ENCODE results near the gene CYP2F1.
"Not testable (repeated sequence)": the region's sequence is repeated elsewhere in the genome, so short reads cannot be mapped to it uniquely, and the experiment has no call there.

Gene CYP2F1, protein sequence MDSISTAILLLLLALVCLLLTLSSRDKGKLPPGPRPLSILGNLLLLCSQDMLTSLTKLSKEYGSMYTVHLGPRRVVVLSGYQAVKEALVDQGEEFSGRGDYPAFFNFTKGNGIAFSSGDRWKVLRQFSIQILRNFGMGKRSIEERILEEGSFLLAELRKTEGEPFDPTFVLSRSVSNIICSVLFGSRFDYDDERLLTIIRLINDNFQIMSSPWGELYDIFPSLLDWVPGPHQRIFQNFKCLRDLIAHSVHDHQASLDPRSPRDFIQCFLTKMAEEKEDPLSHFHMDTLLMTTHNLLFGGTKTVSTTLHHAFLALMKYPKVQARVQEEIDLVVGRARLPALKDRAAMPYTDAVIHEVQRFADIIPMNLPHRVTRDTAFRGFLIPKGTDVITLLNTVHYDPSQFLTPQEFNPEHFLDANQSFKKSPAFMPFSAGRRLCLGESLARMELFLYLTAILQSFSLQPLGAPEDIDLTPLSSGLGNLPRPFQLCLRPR

DNA sequence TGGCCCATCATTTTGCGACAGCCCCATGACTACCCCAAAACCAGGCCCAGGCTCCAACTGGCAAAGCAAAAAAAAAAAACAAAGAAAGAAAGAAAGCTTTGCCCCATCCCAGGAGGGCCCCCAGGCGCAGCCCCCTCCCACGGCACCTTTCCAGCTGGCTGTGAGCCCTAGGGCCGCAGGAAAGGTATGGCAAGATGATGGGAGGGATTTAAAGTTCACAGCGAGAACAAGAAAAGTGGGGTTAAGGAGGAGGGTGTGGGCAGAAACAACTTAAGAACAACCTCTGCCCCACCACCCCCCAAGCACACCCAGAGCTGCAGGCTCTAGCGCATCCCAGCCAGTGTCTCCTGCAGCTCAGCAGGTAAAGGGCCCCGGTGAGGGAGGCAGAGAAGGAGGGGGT lies at the start of gene CYP2F1:
TSS of gene CYP2F1 (plus strand) at position 301 of the 400 bp plus-strand sequence. CDS start 1,757 bp downstream, outside the sequence.
- DNase-seq = no peak

DNA sequence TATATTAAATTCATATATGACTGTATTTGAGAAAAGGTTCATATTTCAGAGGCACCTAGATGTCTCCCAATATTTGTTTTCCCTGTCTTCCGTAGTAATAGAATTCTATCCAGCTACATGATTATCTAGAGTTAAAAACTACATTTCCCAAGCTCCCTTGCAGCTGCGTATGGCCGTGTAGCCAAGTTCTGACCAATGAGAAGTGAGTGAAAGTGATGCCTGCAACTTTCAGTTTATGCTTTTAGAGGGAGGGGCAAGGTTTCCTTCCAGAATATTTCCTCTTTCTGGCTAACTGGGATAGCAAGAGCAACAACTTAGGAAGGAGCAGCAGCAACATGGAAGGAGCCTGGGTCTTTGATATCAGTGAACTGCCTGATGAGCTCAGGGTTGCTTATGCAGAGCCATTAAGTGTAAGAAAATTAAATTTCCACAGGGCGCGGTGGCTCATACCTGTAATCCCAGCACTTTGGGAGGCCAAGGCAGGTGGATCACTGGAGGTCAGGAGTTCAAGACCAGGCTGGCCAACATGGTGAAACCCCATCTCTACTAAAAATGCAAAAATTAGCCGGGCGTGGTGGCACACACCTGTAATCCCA lies 49.2 kb upstream of the CYP2F1 start:
- no peak for DNase-seq

DNA sequence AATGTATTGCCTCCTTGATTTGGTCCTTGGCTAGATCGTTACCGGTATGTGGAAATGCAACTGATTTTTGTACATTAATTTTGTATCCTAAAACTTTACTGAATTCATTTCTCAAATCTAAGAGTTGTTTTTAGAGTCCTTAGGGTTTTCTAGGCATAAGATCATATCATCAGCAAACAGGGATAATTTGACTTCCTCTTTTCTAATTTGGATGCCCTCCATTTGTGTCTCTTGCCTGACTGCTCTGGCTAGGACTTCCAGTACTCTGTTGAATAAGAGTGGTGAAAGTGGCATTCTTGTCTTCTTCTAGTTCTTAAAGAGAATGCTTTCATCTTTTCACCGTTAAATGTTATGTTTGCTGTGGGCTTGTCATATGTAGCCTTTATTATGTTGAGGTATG lies 37.9 kb upstream of the CYP2F1 start:
- no peak for DNase-seq

DNA sequence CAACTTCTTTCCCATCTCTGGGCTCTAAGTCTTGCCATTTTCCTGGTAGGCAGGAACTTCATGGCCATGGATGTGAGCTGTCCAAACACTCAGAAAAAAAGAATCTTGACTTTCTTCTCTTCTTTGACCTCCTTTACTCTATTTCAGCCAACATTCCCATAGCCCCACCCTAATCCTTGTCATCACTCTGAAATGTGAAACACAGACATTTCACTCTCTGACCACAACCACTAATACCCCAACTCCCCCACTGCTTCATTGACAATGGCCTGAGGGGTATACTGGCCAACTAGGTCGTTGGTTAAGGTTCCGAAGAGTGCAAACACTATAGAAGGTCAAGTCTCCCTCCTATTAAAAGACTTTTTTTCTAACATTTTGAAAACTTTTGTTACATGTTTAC lies 30.7 kb upstream of the CYP2F1 start:
- no peak for DNase-seq

DNA sequence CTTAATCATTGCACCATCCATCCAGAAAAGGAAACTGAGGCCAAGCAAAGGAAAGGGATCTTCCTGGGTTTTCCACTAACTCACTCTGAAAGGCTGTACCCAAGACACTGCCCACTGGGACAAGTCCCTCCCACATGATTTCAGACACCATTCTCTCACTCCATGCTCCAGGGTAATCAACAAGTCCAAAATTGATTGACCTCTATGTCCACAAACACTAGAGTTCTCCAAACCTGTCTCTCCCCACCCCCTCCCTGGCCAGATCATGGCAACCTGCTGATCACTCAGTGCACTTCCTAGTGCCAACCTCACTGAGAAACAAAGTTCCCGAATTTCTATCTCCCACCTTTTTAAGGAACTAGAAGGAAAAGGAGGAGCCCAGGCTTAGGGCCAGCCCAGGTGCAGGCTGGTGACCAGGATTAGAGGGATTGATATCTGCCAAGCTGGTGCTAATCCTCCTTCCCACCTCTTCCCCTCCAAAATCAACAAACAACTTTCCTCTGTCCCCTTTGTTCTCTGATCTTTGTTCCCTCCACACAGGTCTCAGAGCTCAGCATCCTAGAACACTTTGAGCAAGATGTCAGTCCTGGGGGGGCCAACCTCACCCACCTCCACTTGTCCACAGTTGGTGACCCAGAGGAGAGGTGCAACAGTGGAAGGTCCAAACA lies 28.4 kb upstream of the CYP2F1 start:
- no peak for DNase-seq

DNA sequence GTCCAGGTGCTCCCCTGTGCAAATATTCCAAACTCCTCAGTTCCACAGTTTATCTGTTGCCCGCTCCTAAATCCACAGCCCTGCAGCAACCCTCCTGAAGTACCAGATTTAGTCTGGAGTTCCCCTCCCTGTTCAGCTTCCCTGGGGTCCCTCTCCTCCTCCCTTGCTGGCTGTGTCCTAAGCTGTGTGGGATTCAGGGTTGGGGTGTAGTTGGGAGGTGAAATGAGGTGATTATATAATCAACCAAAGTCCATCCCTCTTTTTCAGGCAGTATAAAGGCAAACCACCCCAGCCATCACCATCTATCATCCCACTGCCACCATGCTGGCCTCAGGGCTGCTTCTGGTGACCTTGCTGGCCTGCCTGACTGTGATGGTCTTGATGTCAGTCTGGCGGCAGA lies 26.1 kb upstream of the CYP2F1 start, which contains the start of gene CYP2A13:
TSS of gene CYP2A13 (plus strand) at position 301 of the 400 bp plus-strand sequence. CDS start at position 322, 21 bp downstream.
- no peak for DNase-seq

DNA sequence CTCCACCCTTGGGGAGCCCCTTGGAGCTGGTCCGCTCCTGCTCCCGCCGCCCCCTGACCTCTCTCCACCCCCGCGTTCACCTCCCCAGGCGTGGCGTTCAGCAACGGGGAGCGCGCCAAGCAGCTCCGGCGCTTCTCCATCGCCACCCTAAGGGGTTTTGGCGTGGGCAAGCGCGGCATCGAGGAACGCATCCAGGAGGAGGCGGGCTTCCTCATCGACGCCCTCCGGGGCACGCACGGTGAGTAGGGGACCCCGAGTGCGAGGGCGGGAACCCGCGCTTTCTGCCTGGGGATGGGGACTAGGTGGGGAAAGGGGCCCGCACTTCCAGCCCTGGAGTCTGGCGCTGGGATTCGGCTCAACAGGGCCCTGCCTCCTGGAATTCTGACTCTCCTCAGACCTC lies 24.3 kb upstream of the CYP2F1 start:
- no peak for DNase-seq

DNA sequence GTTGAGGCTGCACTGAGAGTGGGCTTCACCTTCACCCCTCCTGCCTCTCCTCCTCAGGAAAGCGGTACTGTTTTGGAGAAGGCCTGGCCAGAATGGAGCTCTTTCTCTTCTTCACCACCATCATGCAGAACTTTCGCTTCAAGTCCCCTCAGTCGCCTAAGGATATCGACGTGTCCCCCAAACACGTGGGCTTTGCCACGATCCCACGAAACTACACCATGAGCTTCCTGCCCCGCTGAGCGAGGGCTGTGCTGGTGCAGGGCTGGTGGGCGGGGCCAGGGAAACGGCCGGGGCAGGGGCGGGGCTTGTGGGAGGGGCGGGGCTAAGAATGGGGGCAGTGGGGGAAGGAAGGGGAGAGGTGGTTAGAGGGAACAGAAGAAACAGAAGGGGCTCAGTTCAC lies 18.5 kb upstream of the CYP2F1 start:
- no peak for DNase-seq

DNA sequence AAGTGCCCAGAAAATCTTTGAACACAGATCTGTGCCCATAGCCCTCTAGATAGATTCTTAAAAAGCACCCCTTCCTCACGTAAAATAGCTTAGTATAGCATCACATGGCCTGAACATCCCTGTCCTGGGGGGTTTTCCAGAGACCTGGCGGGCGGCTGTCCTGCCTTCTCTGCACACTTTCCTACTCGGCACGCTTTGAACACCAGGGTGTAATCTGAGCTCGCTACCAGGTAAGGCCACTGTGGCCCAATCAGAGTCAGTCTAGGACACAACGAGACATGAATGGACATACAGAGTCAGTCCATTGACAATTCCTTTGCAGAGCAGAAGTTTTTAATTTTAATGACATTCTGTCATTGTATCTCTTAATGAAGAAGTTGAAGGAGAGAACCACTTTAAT lies 17.9 kb upstream of the CYP2F1 start:
- no peak for DNase-seq

DNA sequence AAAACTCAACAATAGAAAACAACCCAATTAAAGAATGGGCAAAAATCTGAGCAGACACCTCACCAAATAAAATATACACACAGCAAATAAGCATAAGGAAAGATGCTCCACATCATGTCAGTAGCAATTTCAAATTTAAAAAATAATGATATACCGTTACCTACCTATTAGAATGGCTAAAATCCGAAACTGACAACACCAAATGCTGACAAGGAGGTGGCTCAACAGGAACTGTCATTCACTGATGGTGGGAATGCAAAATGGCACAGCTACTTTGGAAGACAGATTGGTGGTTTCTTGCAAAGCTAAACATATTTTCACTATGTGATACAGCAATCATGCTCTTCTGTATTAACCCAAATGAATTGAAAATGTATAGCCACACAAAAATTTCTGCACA lies 16.9 kb upstream of the CYP2F1 start:
- no peak for DNase-seq

DNA sequence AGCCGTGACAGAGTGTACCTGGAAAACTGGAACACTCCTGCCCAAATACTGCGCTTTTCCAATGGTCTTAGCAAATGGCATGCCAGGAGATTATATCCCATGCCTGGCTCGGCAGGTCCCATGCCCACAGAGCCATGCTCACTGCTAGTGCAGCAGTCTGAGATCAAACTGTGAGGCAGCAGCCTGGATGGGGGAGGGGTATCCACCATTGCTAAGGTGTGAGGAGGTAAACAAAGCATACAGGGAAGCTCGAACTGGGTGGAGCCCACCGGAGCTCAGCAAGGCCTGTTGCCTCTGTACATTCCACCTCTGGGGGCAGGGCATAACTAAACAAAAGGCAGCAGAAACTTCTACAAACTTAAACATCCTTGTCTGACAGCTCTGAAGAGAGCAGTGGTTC lies 15.5 kb upstream of the CYP2F1 start:
- DNase-seq = no peak

DNA sequence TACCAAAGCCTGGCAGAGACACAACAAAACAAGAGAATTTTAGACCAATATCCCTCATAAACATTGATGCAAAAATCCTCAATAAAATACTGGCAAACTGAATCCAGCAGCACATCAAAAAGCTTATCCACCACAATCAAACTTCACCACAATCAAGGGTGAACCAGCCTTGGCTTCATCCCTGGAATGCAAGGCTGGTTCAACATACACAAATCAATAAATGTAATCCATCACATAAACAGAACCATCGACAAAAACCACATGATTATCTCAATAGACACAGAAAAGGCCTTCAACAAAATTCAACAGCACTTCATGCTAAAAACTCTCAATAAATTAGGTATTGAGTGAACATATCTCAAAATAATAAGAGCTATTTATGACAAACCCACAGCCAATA lies 12.0 kb upstream of the CYP2F1 start:
- DNase-seq = not testable (repeated sequence)

DNA sequence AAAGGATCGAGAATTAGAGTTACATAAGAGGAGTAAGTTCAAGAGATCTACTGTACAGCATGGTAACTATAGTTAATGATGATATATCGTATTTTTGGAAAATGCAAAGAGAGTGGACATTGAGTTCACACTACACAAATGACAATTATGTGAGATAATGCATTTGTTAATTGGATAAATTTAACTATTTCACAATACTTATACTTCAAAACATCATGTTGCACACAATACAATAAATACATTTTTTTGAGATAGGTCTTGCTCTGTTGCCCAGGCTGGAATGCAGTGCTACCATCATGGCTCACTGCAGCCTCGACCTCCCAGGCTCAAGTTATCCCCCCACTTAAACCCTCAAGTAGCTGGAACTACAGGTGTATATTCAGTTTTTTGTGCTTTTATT lies 8.1 kb upstream of the CYP2F1 start:
- no peak for DNase-seq

DNA sequence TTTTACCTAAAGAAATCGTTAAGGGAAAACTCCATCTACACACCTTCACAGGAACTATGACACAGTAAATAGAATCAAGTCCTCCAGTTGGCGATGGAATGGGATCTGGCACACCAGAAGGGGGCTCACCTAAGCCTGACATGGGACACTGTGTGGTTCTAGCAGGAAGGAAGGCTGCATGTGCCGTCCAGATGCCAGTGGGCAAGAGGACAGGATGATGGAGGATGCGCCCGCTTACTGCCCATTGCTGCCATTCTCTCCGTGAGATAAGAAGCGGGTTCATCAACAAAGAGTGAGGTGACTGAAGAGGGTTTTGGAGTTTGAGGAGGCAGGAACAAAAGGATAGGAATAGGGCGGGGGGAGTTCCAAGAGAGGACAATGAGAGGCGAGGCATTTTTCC lies 2.9 kb upstream of the CYP2F1 start:
- no peak for DNase-seq

DNA sequence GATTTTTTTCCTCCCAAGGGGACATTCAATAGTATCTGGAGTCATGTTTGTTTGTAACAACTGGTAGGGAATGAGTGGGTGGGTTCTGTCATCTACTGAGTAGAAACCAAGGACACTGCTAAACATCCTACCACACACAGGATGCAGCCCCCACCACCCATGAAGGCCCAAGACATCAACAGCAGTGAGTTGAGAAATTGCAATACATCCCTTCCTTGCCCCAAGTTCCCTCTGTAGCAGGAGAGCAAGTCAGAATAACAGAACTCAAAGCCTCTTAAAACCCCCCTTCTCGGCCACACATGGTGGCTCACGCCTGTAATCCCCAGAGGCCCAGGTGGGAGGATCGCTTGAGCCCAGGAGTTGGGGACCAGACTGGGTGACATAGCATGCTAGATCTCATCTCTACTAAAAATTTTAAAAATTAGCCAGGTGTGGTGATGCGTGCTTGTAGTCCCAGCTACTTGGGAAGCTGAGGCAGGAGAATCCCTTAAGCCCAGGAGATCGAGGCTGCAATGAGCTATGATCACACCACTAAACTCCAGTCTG lies 2.4 kb upstream of the CYP2F1 start:
- DNase-seq = no peak

DNA sequence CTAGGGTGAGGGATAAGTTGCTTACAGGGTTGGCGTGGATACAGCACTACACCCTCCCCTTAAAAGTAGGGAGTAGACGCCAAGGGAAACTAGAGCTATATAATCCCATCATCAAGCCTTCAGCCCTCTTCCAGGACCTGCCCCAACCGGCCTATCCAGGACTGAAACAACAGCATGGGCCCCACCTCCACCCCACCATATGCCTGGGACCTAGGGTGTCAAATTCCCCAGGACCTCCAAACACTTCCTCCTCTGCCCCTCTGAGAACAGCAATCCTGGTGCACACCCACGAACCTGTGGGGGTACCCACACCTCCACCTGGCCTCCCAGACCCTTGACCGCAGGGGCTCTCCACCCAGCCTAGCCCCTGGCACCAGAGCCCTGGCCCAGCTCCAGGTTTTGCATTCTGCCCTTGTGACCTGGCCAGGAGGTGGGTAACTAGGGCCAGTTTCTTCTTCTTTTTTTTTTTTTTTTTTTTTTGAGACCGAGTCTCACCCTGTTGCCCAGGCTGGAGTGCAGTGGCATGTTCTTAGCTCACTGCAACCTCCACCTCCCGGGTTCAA lies 1.4 kb upstream of the CYP2F1 start:
- DNase-seq = no peak

DNA sequence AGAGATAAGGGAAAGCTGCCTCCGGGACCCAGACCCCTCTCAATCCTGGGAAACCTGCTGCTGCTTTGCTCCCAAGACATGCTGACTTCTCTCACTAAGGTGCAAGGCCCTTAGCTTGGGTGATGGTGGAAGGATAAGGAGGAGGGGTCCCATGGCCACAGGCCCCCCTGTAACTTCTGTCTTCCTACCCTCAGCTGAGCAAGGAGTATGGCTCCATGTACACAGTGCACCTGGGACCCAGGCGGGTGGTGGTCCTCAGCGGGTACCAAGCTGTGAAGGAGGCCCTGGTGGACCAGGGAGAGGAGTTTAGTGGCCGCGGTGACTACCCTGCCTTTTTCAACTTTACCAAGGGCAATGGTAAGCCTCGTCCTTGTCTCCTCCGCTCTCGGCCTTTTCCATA lies 2.0 kb downstream of the CYP2F1 start:
- DNase-seq = no peak

DNA sequence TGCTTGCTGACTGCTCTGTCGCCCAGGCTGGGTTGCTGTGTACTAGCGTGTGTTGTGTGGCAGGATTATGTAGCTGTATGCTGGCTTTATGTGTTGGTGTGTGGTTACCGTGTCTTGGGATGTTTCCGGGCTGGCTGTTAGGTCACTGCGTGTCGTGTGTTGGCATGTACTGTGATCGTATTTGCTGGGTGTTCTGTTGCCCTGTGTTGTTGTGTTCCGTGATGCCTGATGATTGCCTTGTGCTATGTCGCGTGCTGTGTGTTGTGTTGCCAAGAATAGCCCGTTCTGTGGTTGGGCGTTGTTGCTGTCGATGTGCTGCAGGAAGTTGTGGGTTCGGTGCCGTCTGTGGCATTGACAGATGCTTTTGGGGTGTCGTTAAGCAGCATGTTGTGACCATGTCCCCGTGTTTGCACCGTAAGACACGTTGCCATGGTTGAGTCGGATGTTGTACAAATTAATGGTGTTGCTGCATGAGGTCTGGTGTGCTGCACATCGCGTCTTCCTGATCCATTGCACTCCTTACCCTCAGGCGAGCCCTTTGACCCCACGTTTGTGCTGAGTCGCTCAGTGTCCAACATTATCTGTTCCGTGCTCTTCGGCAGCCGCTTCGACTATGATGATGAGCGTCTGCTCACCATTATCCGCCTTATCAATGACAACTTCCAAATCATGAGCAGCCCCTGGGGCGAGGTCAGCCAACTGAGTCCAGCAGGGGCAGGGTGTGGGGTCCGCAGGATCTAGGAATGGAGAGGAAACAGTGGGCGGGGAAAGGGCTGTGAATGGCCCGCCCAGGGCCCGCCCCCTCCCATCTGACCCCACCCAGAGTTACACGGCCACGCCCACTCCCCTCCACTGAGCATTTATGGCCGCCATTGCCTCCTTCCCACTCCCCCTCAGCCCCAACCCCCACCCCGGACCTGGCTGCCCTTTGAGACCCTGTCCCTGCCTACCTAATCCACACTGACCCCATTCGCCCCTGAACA lies 7.0 kb downstream of the CYP2F1 start:
- DNase-seq = not testable (repeated sequence)

DNA sequence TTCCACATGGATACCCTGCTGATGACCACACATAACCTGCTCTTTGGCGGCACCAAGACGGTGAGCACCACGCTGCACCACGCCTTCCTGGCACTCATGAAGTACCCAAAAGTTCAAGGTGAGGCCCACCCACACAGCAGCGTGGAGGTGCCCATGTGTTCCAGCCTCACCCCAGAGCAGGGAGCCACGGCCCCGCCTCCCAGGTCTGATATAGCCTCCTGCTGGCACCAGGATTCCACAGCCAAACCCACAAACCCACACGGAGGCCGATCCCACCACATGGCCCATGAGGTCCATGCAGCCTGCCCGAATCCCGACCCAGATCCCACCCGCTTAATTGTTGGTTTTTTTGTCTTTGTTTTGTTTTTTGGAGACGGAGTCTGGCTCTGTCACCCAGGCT lies 8.6 kb downstream of the CYP2F1 start:
- DNase-seq = not testable (repeated sequence)

DNA sequence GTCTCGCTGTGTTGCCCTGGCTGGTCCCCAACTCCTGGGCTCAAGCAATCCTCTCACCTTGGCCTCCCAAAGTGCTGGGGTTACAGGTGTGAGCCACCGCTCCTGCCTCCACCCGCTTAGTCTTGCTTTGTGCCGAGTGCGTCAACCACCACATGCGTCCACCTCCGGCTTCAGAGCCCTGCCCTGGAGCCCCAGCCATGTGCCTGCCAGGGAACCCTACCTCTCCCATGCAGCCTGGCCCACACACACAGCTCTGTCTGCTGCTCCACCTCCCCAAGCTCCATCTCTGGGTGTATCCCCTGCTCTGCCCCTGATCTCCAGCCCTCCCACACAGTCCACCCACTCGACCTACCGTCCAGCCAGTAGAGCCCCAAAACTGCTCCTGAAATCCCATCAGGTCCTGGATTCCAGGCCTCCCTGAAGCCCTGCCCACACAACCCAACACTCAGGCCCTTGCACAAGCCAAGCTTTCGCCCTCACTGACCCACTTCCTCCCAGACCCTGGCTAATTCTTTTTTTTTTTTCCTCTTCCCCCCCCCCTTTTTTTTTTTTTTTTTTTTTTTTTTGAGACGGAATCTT lies 9.6 kb downstream of the CYP2F1 start:
- no peak for DNase-seq

DNA sequence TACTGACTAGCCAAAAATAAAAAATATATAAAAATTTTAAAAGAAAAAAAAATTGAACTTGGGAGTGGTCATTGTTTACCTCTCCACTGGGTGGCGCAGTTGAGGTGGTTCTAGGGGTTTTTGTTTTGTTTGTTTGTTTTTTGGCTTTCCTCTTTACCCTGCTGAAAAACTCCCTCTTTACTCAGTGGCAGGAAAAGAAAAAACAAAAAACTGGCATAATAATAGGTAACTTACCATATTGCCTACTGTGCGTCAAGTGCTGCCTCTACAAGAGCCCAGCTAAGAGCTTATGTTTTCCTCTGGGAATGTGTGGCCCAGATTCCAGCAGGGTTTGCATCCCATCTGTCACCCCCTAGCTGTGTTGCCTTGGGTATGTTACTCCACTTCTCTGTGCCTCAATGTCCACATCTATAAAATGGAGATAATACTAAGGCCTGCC lies 12.6 kb downstream of the CYP2F1 start:
- not testable (repeated sequence) for DNase-seq
